Left lung (tissue), 8 donors: ENCODE measurements around the gene USP28. TPM values are rescaled to one million over a fixed set of nuclear protein-coding genes. Genes with fewer than 3 reads are reported as not detected.

Experiments
- polyA plus RNA-seq, 6 donors: library from polyadenylated mRNA; unstranded; fragments of 120-200 nt; gene quantifications; one replicate each; pipeline ENCODE4 v1.2.1, GENCODE V29; 2013; ENCODE audit not compliant: insufficient read length in 6 of 6
- total RNA-seq, 2 donors: library from RNA; stranded (reverse); fragmentation: NEBNext Ultra II Directional; extraction: Animal tissue kit (Norgen Biotek cat#: 25700); gene quantifications; one replicate each; pipeline ENCODE4 v1.2.1, GENCODE V29; 2021
- donor health status: DM: no; HTN: yes; CAD: no.
- donor health status: DM: no; HTN: no; CAD: no.

Gene USP28
- total and polyA plus RNA-seq, 8 donors, result 21.7 to 52.1 (median 39.6) TPM

Other genes starting within 250 kb of the USP28 start
- under 1 TPM; 0.23 to 0.81 TPM for gene TMPRSS5, start 169.3 kb downstream of the USP28 start, total RNA-seq
- gene TMPRSS5, start 169.3 kb downstream of the USP28 start, polyA plus RNA-seq, result 1 to 10 TPM in 5 of 6 donors, under 1 TPM in 1; 0.68 to 2.3 (median 1.8) TPM
- gene ZW10, start 101.9 kb downstream of the USP28 start, total RNA-seq, result 10 to 100 TPM; 10.3 to 14.1 TPM
- gene ZW10, start 101.9 kb downstream of the USP28 start, polyA plus RNA-seq, result 10 to 100 TPM; 20.6 to 25.5 (median 23.6) TPM
- gene CLDN25, start 95.8 kb downstream of the USP28 start, total RNA-seq, result not detected
- not detected for gene CLDN25, start 95.8 kb downstream of the USP28 start, polyA plus RNA-seq
- not detected for gene HTR3B, start 29.2 kb upstream of the USP28 start, total RNA-seq
- gene HTR3B, start 29.2 kb upstream of the USP28 start, polyA plus RNA-seq, result under 1 TPM; 0.10 to 0.21 (median 0.15) TPM
- under 1 TPM; 0.44 to 0.79 TPM for gene HTR3A, start 99.5 kb upstream of the USP28 start, total RNA-seq
- gene HTR3A, start 99.5 kb upstream of the USP28 start, polyA plus RNA-seq, result under 1 TPM in 2 of 6 donors, not detected in 4; 0.11 to 0.14 TPM
- 10 to 100 TPM; 52.5 to 55.6 TPM for gene ZBTB16, start 184.1 kb upstream of the USP28 start, total RNA-seq
- 10 to 100 TPM in 2 of 6 donors, 1 to 10 TPM in 4; 3.4 to 11.8 (median 7.3) TPM for gene ZBTB16, start 184.1 kb upstream of the USP28 start, polyA plus RNA-seq